ENCODE measurements around the gene DNAJC10. TPM values are rescaled to one million over a fixed set of nuclear protein-coding genes. Genes with fewer than 3 reads are reported as not detected.

The DNAJC10 gene
- polyA plus RNA-seq, 1 experiment = 22.6 TPM

DNA sequence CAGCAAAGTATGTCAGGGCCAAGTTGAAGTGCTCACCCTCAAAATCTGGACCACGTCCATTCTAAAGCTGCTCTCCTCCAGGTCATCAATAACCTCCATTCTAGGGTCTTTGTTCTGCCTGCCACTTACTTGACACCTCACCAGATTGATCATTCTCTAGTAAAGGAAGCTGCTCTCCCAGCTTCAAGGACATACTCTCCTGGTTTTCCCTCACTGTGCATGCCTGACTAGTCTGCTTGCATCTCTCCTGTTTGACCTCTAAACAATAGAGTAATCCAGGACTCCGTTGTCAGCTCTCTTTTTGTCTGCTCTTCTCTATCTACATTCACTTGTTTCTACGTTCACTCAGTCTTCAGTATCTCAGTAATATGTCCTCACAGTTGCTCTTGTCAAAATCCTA lies 91.3 kb downstream of the DNAJC10 start:
- ChIA-PET POLR2A (no interaction called here), CTCF (no interaction called here)
- Histone ChIP-seq H3K36me3 (ENCODE audit: control insufficient read depth, insufficient read depth, low read length) (no peaks in the 10 kb centered on the region), H3K4me3 (ENCODE audit: low read depth, low read length) (no peak overlapping the region), H3K27me3 (ENCODE audit: control insufficient read depth, insufficient read depth, low read length) (peaks cover 3% of the 10 kb centered on the region)
- DNase-seq (ENCODE audit: low read depth) = no peak
- TF ChIP-seq, protein P1, sequence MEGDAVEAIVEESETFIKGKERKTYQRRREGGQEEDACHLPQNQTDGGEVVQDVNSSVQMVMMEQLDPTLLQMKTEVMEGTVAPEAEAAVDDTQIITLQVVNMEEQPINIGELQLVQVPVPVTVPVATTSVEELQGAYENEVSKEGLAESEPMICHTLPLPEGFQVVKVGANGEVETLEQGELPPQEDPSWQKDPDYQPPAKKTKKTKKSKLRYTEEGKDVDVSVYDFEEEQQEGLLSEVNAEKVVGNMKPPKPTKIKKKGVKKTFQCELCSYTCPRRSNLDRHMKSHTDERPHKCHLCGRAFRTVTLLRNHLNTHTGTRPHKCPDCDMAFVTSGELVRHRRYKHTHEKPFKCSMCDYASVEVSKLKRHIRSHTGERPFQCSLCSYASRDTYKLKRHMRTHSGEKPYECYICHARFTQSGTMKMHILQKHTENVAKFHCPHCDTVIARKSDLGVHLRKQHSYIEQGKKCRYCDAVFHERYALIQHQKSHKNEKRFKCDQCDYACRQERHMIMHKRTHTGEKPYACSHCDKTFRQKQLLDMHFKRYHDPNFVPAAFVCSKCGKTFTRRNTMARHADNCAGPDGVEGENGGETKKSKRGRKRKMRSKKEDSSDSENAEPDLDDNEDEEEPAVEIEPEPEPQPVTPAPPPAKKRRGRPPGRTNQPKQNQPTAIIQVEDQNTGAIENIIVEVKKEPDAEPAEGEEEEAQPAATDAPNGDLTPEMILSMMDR (IDR thresholded peaks at IDR 0.05; ENCODE audit: insufficient read depth, low read depth, low read length) = no peak

DNA sequence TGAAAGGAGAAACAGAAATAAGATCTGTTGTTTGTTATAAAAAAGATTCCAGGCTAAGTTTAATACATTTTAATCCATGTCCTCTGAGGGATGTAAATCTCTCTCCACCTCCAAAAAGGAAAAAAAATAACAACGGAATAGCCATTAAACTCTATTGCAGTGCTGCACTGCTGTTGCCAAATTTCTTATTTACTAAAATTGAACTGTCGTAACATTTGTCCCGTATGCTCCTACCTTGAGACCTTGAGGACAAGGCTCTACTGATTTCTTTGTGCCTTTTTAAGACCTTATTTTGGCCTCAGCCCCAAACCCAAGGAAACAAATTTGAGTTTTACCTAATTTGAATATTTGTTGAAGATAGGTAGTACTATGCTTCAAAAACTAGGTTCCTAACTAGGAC lies 94.0 kb downstream of the DNAJC10 start:
- Histone ChIP-seq H3K27me3 (ENCODE audit: control insufficient read depth, insufficient read depth, low read length) (peaks cover 5% of the 10 kb centered on the region), H3K4me3 (ENCODE audit: low read depth, low read length) (no peak overlapping the region), H3K36me3 (ENCODE audit: control insufficient read depth, insufficient read depth, low read length) (no peaks in the 10 kb centered on the region)
- DNase-seq (ENCODE audit: low read depth) = no peak
- CTCF ChIA-PET = no interaction called here
- POLR2A ChIA-PET = no interaction called here
- TF ChIP-seq, protein P1 (IDR thresholded peaks at IDR 0.05; ENCODE audit: insufficient read depth, low read depth, low read length) = no peak

DNA sequence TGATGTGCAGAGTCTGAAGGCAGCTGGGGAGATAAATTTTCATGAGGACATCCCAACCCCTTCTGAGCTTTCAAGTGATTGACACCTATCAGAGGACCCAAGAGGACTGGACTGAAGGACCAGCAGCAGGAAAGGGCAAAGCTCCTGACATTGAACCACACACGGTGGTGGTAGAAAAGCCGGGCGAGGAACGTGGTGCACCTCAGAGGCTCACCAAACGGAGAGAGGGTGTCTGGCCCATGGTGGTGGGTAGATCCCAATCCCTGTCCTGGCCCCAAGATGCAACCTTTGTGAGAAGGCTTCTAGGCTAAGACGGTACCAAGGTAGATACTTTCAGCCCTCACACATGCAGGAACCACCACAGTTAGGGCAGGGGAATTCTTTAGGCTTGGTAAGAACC lies 98.3 kb downstream of the DNAJC10 start:
- Histone ChIP-seq H3K27me3 (ENCODE audit: control insufficient read depth, insufficient read depth, low read length) (peaks cover 5% of the 10 kb centered on the region), H3K4me3 (ENCODE audit: low read depth, low read length) (no peak overlapping the region), H3K36me3 (ENCODE audit: control insufficient read depth, insufficient read depth, low read length) (no peaks in the 10 kb centered on the region)
- TF ChIP-seq, protein P1 (IDR thresholded peaks at IDR 0.05; ENCODE audit: insufficient read depth, low read depth, low read length) = no peak
- ChIA-PET CTCF (no interaction called here), POLR2A (no interaction called here)
- DNase-seq (ENCODE audit: low read depth) = no peak

DNA sequence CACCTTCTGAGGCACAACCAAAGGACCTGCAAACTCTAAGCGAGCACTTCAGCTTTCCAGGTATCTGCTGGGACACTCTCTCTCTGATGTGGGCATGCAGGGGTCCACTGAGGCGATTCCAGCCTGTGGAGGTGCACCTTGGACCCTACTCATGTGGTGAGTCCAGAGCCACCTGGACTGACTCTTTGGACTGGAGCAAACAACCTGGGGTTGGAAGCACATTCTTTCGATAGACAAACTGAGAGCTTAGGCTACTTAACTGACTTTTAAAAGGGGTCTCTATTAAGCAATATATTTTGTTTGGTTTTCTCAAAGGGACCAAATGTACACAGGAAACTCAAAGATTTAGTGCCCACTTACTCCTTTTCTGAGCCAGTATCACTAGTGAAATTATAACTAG lies 98.7 kb downstream of the DNAJC10 start:
- H3K27me3 ChIP-seq (ENCODE audit: control insufficient read depth, insufficient read depth, low read length) = peaks cover 5% of the 10 kb centered on the region
- no peak for DNase-seq (ENCODE audit: low read depth)
- no peak overlapping the region for H3K4me3 ChIP-seq (ENCODE audit: low read depth, low read length)
- ChIA-PET CTCF (no interaction called here), POLR2A (no interaction called here)
- no peaks in the 10 kb centered on the region for H3K36me3 ChIP-seq (ENCODE audit: control insufficient read depth, insufficient read depth, low read length)
- TF ChIP-seq, protein P1 (IDR thresholded peaks at IDR 0.05; ENCODE audit: insufficient read depth, low read depth, low read length) = no peak

DNA sequence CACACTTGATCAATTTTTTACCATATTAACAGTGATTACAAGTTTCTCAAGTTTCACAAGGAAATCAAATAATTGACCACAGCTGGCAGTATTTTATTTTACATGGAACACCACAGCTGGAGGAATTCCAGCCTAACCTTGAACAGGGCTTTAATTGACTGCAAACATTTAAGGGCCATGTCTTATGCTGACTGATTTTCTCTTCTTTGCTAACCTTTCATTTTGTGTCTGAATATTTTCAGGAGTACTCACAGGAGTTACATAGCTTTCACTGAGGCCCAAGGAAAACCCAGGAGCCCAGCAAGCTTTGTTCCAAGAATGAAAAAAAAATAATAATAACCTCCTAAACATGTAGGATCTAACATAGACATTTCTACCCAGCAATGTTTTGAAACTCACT lies 100.8 kb downstream of the DNAJC10 start:
- Histone ChIP-seq H3K27me3 (ENCODE audit: control insufficient read depth, insufficient read depth, low read length) (peaks cover 2% of the 10 kb centered on the region; the same call in 1 of the 2 replicates), H3K4me3 (ENCODE audit: low read depth, low read length) (no peak overlapping the region), H3K36me3 (ENCODE audit: control insufficient read depth, insufficient read depth, low read length) (no peaks in the 10 kb centered on the region)
- POLR2A ChIA-PET = no interaction called here
- CTCF ChIA-PET = no interaction called here
- DNase-seq (ENCODE audit: low read depth) = no peak
- TF ChIP-seq, protein P1 (IDR thresholded peaks at IDR 0.05; ENCODE audit: insufficient read depth, low read depth, low read length) = no peak
